H9 (cell line): ENCODE results near the gene ANXA2. TPM values are rescaled to one million over a fixed set of nuclear protein-coding genes. Genes with fewer than 3 reads are reported as not detected.

Experiments
- DNase-seq: peaks from one replicate; pipeline ENCODE4 v3.0.0-alpha.2; 2017
- H2AFZ ChIP-seq: one replicate; pipeline ENCODE4 v1.6.1; 2013; ENCODE audit warnings: mild to moderate bottlenecking, low read length, control low read depth, moderate library complexity
- H2AK5ac ChIP-seq: 2 replicates; pipeline ENCODE4 v1.6.1; 2013; ENCODE audit warnings: low read length, control low read depth, mixed read lengths; ENCODE audit not compliant: insufficient read length
- H2BK120ac ChIP-seq: one replicate; pipeline ENCODE4 v1.6.1; 2013; ENCODE audit warnings: low read depth, mild to moderate bottlenecking, low read length, control low read depth, inconsistent platforms; ENCODE audit not compliant: poor library complexity, severe bottlenecking
- H2BK12ac ChIP-seq: 2 replicates; pipeline ENCODE4 v1.6.1; 2013; ENCODE audit warnings: low read length, control low read depth, mixed read lengths, low read depth; ENCODE audit not compliant: insufficient read length
- H2BK15ac ChIP-seq: 2 replicates; pipeline ENCODE4 v1.6.1; 2013; ENCODE audit warnings: low read depth, low read length, control low read depth
- H2BK20ac ChIP-seq: one replicate; pipeline ENCODE4 v1.6.1; 2013; ENCODE audit warnings: low read depth, mild to moderate bottlenecking, low read length, control low read depth, inconsistent platforms; ENCODE audit not compliant: poor library complexity, severe bottlenecking
- H2BK5ac ChIP-seq: 2 replicates; pipeline ENCODE4 v1.6.1; 2013; ENCODE audit warnings: low read length, control low read depth, mixed read lengths; ENCODE audit not compliant: insufficient read length
- H3K14ac ChIP-seq: 2 replicates; pipeline ENCODE4 v1.6.1; 2013; ENCODE audit warnings: low read length, control low read depth; ENCODE audit not compliant: insufficient read depth
- H3K18ac ChIP-seq: 2 replicates; pipeline ENCODE4 v1.6.1; 2013; ENCODE audit warnings: low read depth, mild to moderate bottlenecking, mixed read lengths, low read length, control low read depth; ENCODE audit not compliant: insufficient read length
- H3K23ac ChIP-seq: 2 replicates; pipeline ENCODE4 v1.6.1; 2013; ENCODE audit warnings: low read length, control low read depth, mixed read lengths, low read depth; ENCODE audit not compliant: insufficient read length
- H3K23me2 ChIP-seq: 2 replicates; pipeline ENCODE4 v1.6.1; 2013; ENCODE audit warnings: low read depth, mild to moderate bottlenecking, mixed read lengths, low read length, control low read depth; ENCODE audit not compliant: insufficient read length, poor library complexity, severe bottlenecking
- H3K27ac ChIP-seq: 2 replicates; pipeline ENCODE4 v1.5.1; 2013; ENCODE audit warnings: low read length, control low read depth, mixed read lengths, low read depth; ENCODE audit not compliant: insufficient read length
- H3K27me3 ChIP-seq: 2 replicates; pipeline ENCODE4 v1.6.1; 2013; ENCODE audit warnings: low read length, control low read depth, inconsistent platforms; ENCODE audit not compliant: insufficient read depth
- H3K4ac ChIP-seq: 2 replicates; pipeline ENCODE4 v1.6.1; 2013; ENCODE audit warnings: low read depth, mild to moderate bottlenecking, control low read depth, inconsistent platforms, low read length, moderate library complexity
- H3K4me1 ChIP-seq: 2 replicates; pipeline ENCODE4 v1.6.1; 2013; ENCODE audit warnings: low read length, control low read depth, inconsistent platforms; ENCODE audit not compliant: insufficient read depth
- H3K4me2 ChIP-seq: 2 replicates; pipeline ENCODE4 v1.6.1; 2013; ENCODE audit warnings: low read length, control low read depth, mixed read lengths; ENCODE audit not compliant: insufficient read length, insufficient read depth
- H3K56ac ChIP-seq: 2 replicates; pipeline ENCODE4 v1.6.1; 2013; ENCODE audit warnings: low read depth, mild to moderate bottlenecking, mixed read lengths, low read length, control low read depth; ENCODE audit not compliant: insufficient read length
- H3K79me1 ChIP-seq: 2 replicates; pipeline ENCODE4 v1.6.1; 2013; ENCODE audit warnings: low read depth, mild to moderate bottlenecking, moderate library complexity, low read length, control low read depth, inconsistent platforms; ENCODE audit not compliant: insufficient read depth, poor library complexity, severe bottlenecking
- H3K79me2 ChIP-seq: 2 replicates; pipeline ENCODE4 v1.6.1; 2013; ENCODE audit warnings: low read length, control low read depth, inconsistent platforms; ENCODE audit not compliant: insufficient read depth
- H3K9ac ChIP-seq: 2 replicates; pipeline ENCODE4 v1.6.1; 2013; ENCODE audit warnings: low read length, control low read depth, mixed read lengths; ENCODE audit not compliant: insufficient read length; ENCODE audit errors: extremely low read depth
- H3K9me3 ChIP-seq: one replicate; pipeline ENCODE4 v1.6.1; 2013; ENCODE audit warnings: low read depth, low read length, inconsistent platforms; ENCODE audit not compliant: control insufficient read depth
- H3T11ph ChIP-seq: one replicate; pipeline ENCODE4 v1.6.1; 2013; ENCODE audit warnings: mild to moderate bottlenecking, low read length, control low read depth, inconsistent platforms
- H4K20me1 ChIP-seq: one replicate; pipeline ENCODE4 v1.6.1; 2013; ENCODE audit not compliant: control insufficient read depth, insufficient read length, insufficient read depth
- H4K5ac ChIP-seq: 2 replicates; pipeline ENCODE4 v1.6.1; 2013; ENCODE audit warnings: low read depth, mild to moderate bottlenecking, mixed read lengths, low read length, control low read depth; ENCODE audit not compliant: insufficient read length
- H4K8ac ChIP-seq: replicated peaks from 2 replicates; pipeline ENCODE4 v1.6.1; 2013; ENCODE audit warnings: low read length, control low read depth, mixed read lengths, low read depth; ENCODE audit not compliant: insufficient read length
- H4K91ac ChIP-seq: 2 replicates; pipeline ENCODE4 v1.6.1; 2013; ENCODE audit warnings: low read depth, mild to moderate bottlenecking, moderate library complexity, mixed read lengths, low read length, control low read depth; ENCODE audit not compliant: insufficient read length
- H3K27ac Mint-ChIP-seq, 3 experiments: 2 replicates in 2 of 3; 3 replicates in 1 of 3; pipeline ENCODE4 v1.8.0; 2020 to 2021; ENCODE audit warnings: mixed read lengths in 3 of 3, mild to moderate bottlenecking in 1 of 3, moderate library complexity in 1 of 3
- H3K27me3 Mint-ChIP-seq: 2 replicates; pipeline ENCODE4 v1.8.0; 2021; ENCODE audit warnings: low read depth, mild to moderate bottlenecking, moderate library complexity, mixed read lengths
- H3K36me3 Mint-ChIP-seq, 3 experiments: 2 replicates in 2 of 3; 3 replicates in 1 of 3; pipeline ENCODE4 v1.8.0; 2020 to 2021; ENCODE audit warnings: low read depth in 3 of 3, mixed read lengths in 3 of 3; ENCODE audit not compliant: insufficient read depth in 1 of 3
- H3K4me1 Mint-ChIP-seq, 2 experiments: 2 replicates each; pipeline ENCODE4 v1.8.0; 2020; ENCODE audit warnings: mixed read lengths in 2 of 2
- H3K4me3 Mint-ChIP-seq, 2 experiments: 2 replicates in 1 of 2; 3 replicates in 1 of 2; pipeline ENCODE4 v1.8.0; 2020 to 2021; ENCODE audit warnings: mild to moderate bottlenecking in 2 of 2, mixed read lengths in 2 of 2, moderate library complexity in 1 of 2
- H3K9me3 Mint-ChIP-seq, 2 experiments: 2 replicates in 1 of 2; 3 replicates in 1 of 2; pipeline ENCODE4 v1.8.0; 2020; ENCODE audit warnings: mild to moderate bottlenecking in 2 of 2, mixed read lengths in 2 of 2, moderate library complexity in 1 of 2
- CTCF ChIP-seq: fragments of 200-600 bp; sonication (generic); conservative IDR thresholded peaks from 3 replicates; pipeline ENCODE4 v1.8.0; 2021; ENCODE audit warnings: antibody characterized with exemption, mild to moderate bottlenecking
- WGBS: extraction: QIAGEN DNeasy Blood & Tissue Kit; methylation state at CpG from one replicate; pipeline ENCODE4 v1.1.7; 2013; ENCODE audit warnings: missing lambda C conversion rate, low lambda C conversion rate, mixed read lengths; ENCODE audit not compliant: insufficient read length; ENCODE audit errors: extremely low coverage; 5-methylcytosine and 5-hydroxymethylcytosine counted together
- total RNA-seq: library from RNA; stranded (reverse); gene quantifications from 2 replicates; pipeline ENCODE4 v1.2.1, GENCODE V29; 2021

ANXA2 gene
- total RNA-seq, 1 experiment from 2014 or later = 126 TPM

GRCh38 chr15:60340207-60340921 is 57.4 kb downstream of the ANXA2 start:
- Histone ChIP-seq H4K8ac (no peak overlapping the region), H3K27ac (no peak overlapping the region), H4K5ac (no peak overlapping the region), H3K4me1 (no peaks in the 10 kb centered on the region), H2BK20ac (no peak overlapping the region), H4K20me1 (no peaks in the 10 kb centered on the region), H2BK12ac (no peak overlapping the region), H3K23ac (no peak overlapping the region), H4K91ac (no peak overlapping the region), H3T11ph (no peak overlapping the region), H2BK120ac (no peak overlapping the region), H3K9me3 (no peaks in the 10 kb centered on the region), H3K56ac (no peak overlapping the region), H3K18ac (no peak overlapping the region), H3K4me2 (no peak overlapping the region), H2AFZ (no peak overlapping the region), H2AK5ac (no peak overlapping the region), H3K14ac (no peak overlapping the region; the same call in 1 of the 2 replicates), H3K23me2 (no peaks in the 10 kb centered on the region), H3K79me1 (no peaks in the 10 kb centered on the region), H2BK5ac (no peak overlapping the region), H3K9ac (no peak overlapping the region), H3K79me2 (no peaks in the 10 kb centered on the region), H3K27me3 (no peaks in the 10 kb centered on the region), H3K4ac (no peak overlapping the region), H2BK15ac (no peak overlapping the region)
- Mint-ChIP-seq H3K4me1 (peaks cover 11 to 31% of the 10 kb centered on the region in 2 experiments), H3K27ac (no peak overlapping the region), H3K36me3 (no peaks in the 10 kb centered on the region), H3K9me3 (no peaks in the 10 kb centered on the region), H3K4me3 (no peak overlapping the region), H3K27me3 (no peaks in the 10 kb centered on the region; the same call in 1 of the 2 replicates)
- peak; percentile 44 for DNase-seq
- WGBS = no CpG with 5 or more reads among the region's 9 CpGs
- peak; percentile 43 for TF ChIP-seq CTCF
